Activated naive CD8-positive, alpha-beta T cell treated with anti-CD3 and anti-CD28 coated beads, Interleukin-2, amount 10 ng/mL, durations not matched to agents 7 days and 5 days (primary cell): Measurements from ENCODE around the gene MCM7. TPM values are rescaled to one million over a fixed set of nuclear protein-coding genes. Genes with fewer than 3 reads are reported as not detected.
"Not testable (repeated sequence)": the region's sequence is repeated elsewhere in the genome, so short reads cannot be mapped to it uniquely, and the experiment has no call there.

ENCODE experiments used
- ATAC-seq: fragments of 150-1000 bp; cut with Tn5 transposase; one replicate; pipeline ENCODE4 v1.10.0; 2021; ENCODE audit warnings: low read depth, moderate library complexity
- POLR2A ChIA-PET: fragments of 350-600 bp; sonication (Branson Sonifier 250); formaldehyde crosslinking; loops from one replicate; lab custom pipeline; 2021; ENCODE audit warnings: antibody characterized with exemption; lab: Charles Lee
- DNase-seq: peaks from one replicate; pipeline ENCODE4 v3.0.0; 2021
- H3K27ac Mint-ChIP-seq: one replicate; pipeline ENCODE4 v1.8.0; 2022; ENCODE audit warnings: mild to moderate bottlenecking, mixed read lengths
- H3K27me3 Mint-ChIP-seq: one replicate; pipeline ENCODE4 v1.8.0; 2022; ENCODE audit warnings: mild to moderate bottlenecking, moderate library complexity, mixed read lengths
- H3K36me3 Mint-ChIP-seq: one replicate; pipeline ENCODE4 v1.8.0; 2021; ENCODE audit warnings: mild to moderate bottlenecking, mixed read lengths
- H3K4me1 Mint-ChIP-seq: one replicate; pipeline ENCODE4 v1.8.0; 2021; ENCODE audit warnings: mixed read lengths
- H3K4me3 Mint-ChIP-seq: one replicate; pipeline ENCODE4 v1.8.0; 2022; ENCODE audit warnings: mild to moderate bottlenecking, moderate library complexity, mixed read lengths
- H3K9me3 Mint-ChIP-seq: one replicate; pipeline ENCODE4 v1.8.0; 2021; ENCODE audit warnings: mixed read lengths
- total RNA-seq, 2 experiments: library from RNA; stranded (reverse); gene quantifications; one replicate each; pipeline ENCODE4 v1.2.3, GENCODE V29; 2021

The MCM7 gene
- total RNA-seq, 2 experiments from 2014 or later, result 278 to 307 TPM

DNA sequence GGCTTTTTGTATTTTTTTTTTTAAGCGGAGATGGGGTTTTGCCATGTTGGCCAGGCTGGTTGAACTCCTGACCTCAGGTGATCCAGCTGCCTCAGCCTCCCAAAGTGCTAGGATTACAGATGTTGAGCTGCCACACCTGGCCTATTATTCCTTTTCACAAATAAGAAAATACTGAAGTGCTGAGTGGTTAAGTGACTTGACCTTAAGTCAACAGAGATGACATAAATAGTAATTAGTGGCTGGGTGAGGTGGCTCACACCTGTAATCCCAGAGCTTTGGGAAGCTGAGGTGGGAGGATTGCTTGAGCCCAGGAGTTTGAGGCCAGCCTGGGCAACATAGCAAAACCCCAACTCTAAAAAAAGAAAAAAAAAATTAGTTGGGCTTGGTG lies 29.0 kb upstream of the MCM7 start:
- not testable (repeated sequence) for H3K36me3 Mint-ChIP-seq, ATAC-seq, H3K27me3 Mint-ChIP-seq, H3K4me3 Mint-ChIP-seq, H3K9me3 Mint-ChIP-seq, DNase-seq, H3K27ac Mint-ChIP-seq
- POLR2A ChIA-PET, result interaction anchor here (0.6 to 1.1 kb wide), 3 partner anchors 30 to 134 kb away, joined by 3 read pairs; no protein-coding TSS in a partner anchor
- peaks cover 18% of the 10 kb centered on the region for H3K4me1 Mint-ChIP-seq

DNA sequence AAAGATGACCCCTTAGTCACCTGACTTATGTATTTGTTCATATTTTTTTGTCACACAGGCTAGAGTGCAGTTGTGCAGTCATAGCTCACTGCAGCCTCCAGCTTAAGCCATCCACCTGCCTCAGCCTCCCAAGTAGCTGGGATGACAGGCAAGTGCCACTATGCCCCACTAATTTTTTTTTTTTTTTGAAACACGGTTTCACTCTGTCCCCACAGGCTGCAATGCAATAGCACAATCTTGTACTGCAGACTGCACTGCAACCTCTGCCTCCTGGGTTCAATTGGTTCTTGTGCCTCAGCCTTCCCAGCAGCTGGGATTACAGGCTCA lies 27.4 kb upstream of the MCM7 start:
- no peaks in the 10 kb centered on the region for H3K27me3 Mint-ChIP-seq

DNA sequence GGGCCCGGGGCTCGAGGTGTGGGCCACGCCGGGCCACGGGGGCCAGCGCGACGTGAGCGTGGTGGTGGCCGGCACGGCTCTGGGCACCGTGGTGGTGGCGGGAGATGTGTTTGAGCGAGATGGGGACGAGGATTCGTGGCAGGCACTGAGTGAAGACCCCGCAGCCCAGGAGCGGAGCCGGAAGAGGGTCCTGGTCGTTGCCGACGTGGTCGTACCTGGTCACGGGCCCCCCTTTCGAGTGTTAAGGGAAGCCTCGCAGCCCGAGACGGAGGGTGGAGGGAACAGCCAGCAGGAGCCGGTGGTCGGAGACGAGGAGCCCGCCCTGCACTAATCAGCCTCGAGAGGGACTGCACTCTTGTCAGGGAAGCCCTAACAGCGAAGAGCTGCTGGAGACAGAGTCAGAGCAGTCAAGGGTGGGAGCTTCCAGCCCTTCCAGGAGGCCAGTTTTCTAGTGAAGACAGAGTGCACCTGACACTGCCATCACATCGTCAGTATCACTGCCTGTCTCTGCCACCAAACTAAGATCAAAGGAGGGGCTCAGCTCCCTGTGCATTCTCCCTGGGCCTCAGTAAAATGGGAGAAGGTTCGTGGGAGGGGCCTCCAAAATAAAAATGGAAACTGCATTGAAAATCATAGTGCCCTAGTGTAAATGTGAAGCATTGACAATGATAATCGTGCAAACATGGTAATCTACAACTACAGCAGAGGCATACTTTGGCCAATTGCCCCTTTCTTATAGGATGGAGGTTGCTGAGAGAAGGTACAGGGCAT lies 26.9 kb upstream of the MCM7 start:
- H3K27me3 Mint-ChIP-seq, result no peaks in the 10 kb centered on the region
- peak overlapping the region; percentile 100 for H3K4me3 Mint-ChIP-seq
- ATAC-seq (peak; percentile 17), DNase-seq (no peak)
- H3K36me3 Mint-ChIP-seq, result peaks cover 4% of the 10 kb centered on the region
- peaks cover 29% of the 10 kb centered on the region for H3K4me1 Mint-ChIP-seq
- H3K27ac Mint-ChIP-seq, result peak overlapping the region; percentile 100
- no peaks in the 10 kb centered on the region for H3K9me3 Mint-ChIP-seq
- POLR2A ChIA-PET, result interaction anchor here (0.6 to 5.4 kb wide), 14 partner anchors 8 to 301 kb away, joined by 3 to 89 read pairs (median 4); partner anchors contain the start of genes AP4M1, LAMTOR4, MCM7 and MEPCE

More for the DNA sequence above, 27.4 kb upstream of the MCM7 start:
- H3K4me1 Mint-ChIP-seq, result peaks cover 29% of the 10 kb centered on the region
- DNase-seq (no peak), ATAC-seq (no peak)
- peaks cover 4% of the 10 kb centered on the region for H3K36me3 Mint-ChIP-seq
- no peaks in the 10 kb centered on the region for H3K9me3 Mint-ChIP-seq
- peak overlapping the region; percentile 100 for H3K27ac Mint-ChIP-seq
- peak overlapping the region; percentile 100 for H3K4me3 Mint-ChIP-seq
- POLR2A ChIA-PET, result interaction anchor here (0.6 to 5.4 kb wide), 15 partner anchors 8 to 301 kb away, joined by 3 to 89 read pairs (median 4); partner anchors contain the start of genes AP4M1, LAMTOR4, MCM7 and MEPCE

DNA sequence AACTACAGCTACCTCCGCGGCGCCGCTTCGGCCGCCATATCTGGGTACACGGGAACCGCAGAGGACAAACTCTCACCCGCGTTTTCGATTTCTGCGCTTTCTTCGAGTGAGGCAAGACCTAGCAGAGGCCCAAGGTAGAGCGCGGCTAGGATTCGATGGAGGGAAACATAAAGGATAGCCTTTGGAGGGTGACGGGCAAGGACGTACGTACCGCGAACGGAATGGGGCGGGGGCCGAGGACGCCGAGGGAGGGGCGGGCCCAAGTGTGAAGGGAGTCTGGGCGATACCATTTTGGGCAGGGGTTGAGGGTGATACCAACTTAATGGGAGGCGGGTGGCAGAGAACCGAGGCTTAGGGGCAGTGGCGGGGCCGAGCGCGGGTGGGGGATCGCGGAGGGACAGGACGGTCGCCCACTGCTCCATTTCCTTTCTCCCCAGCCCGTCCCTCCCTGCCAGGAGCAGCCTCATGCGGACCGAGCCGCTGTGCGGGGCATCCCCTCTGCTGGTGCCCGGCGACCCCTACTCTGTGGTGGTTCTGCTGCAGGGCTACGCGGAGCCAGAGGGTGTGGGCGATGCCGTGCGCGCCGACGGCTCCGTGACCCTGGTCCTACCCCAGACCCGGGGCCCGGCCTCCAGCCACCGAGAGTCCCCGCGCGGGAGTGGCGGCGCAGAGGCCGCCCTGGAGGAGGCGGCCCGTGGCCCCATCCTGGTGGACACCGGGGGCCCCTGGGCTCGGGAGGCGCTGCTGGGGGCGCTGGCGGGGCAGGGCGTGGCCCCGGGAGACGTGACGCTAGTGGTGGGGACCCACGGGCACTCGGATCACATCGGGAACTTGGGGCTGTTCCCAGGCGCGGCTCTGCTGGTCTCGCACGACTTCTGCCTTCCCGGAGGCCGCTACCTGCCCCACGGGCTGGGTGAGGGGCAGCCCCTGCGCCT lies 26.0 kb upstream of the MCM7 start, which contains the start of gene MBLAC1:
MBLAC1 (plus strand) TSS at position 37 of the 935 bp plus-strand sequence; CDS start at position 466, 429 bp downstream.
- H3K9me3 Mint-ChIP-seq, result no peaks in the 10 kb centered on the region
- no peaks in the 10 kb centered on the region for H3K27me3 Mint-ChIP-seq
- peak within 1 kb of the TSS; percentile 100 for H3K4me3 Mint-ChIP-seq
- DNase-seq, result peak; percentile 87
- POLR2A ChIA-PET, result interaction anchor here (0.7 to 5.4 kb wide), 13 partner anchors 11 to 303 kb away, joined by 3 to 89 read pairs (median 4); partner anchors contain the start of genes AP4M1, LAMTOR4, MCM7 and MEPCE
- peak within 1 kb of the TSS; percentile 100 for H3K27ac Mint-ChIP-seq
- H3K36me3 Mint-ChIP-seq, result peaks cover 8% of the 10 kb centered on the region
- peaks cover 22% of the 10 kb centered on the region for H3K4me1 Mint-ChIP-seq
- peak; percentile 68 for ATAC-seq

DNA sequence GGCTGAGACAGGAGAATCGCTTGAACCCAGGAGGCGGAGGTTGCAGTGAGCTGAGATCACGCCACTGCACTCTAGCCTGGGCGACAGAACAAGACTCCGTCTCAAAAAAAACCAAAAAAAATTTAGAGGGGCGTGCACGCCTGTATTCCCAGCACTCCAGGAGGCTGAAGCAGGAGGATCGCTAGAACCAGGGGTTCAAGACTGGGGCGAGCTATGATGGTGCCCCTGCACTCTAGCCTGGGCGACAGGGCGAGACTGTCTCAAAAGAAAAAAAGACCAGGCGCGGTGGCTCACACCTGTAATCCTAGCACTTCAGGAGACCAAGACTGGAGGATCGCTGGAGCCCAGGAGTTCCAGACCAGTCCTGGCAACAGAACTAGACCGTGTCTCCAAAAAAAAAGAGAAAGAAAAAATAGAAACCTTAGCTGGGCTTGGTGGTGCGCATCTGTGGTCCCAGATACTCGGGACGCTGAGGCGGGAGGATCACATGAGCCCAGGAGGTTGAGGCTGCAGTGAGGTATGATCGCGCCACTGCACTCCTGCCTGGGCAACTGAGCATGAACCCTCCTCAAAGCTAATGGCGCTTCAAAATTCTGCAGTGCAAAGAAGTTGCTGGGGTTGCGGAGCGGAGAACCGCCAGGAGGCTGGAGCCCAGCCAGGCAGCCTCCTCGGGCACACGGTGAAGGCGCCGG lies 25.2 kb upstream of the MCM7 start:
- Mint-ChIP-seq H3K4me3 (peak overlapping the region; percentile 100), H3K27ac (peak overlapping the region; percentile 100), H3K4me1 (peaks cover 23% of the 10 kb centered on the region), H3K9me3 (no peaks in the 10 kb centered on the region), H3K36me3 (peaks cover 8% of the 10 kb centered on the region), H3K27me3 (no peaks in the 10 kb centered on the region)
- DNase-seq, result no peak
- peak; percentile 35 for ATAC-seq
- POLR2A ChIA-PET, result interaction anchor here (0.6 to 5.4 kb wide), 10 partner anchors 11 to 546 kb away, joined by 3 to 89 read pairs (median 4); partner anchors contain the start of genes AP4M1, LAMTOR4, MCM7 and MEPCE

DNA sequence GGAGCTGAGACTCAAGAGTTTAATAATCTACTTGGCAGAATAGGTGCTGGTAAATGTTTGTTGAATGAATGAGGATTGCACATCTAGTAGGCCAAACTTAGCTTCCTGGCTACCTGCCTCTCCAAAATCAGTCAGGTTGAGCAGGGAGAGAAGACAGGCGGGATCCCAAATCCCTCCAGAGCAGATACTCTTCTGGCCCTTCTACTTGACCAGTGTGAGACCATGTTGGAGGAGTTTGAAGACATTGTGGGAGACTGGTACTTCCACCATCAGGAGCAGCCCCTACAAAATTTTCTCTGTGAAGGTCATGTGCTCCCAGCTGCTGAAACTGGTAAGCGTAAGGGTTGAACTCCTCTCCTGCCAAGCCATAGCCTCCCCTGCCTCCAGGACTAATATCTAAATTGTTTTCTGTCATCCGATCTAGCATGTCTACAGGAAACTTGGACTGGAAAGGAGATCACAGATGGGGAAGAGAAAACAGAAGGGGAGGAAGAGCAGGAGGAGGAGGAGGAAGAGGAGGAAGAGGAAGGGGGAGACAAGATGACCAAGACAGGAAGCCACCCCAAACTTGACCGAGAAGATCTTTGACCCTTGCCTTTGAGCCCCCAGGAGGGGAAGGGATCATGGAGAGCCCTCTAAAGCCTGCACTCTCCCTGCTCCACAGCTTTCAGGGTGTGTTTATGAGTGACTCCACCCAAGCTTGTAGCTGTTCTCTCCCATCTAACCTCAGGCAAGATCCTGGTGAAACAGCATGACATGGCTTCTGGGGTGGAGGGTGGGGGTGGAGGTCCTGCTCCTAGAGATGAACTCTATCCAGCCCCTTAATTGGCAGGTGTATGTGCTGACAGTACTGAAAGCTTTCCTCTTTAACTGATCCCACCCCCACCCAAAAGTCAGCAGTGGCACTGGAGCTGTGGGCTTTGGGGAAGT lies 23.4 kb upstream of the MCM7 start:
- POLR2A ChIA-PET, result interaction anchor here (0.7 to 5.4 kb wide), 5 partner anchors 23 to 205 kb away, joined by 3 to 89 read pairs (median 5); partner anchors contain the start of genes AP4M1, MCM7 and TRIM4
- peak overlapping the region; percentile 71 for H3K27ac Mint-ChIP-seq
- H3K4me1 Mint-ChIP-seq, result peaks cover 26% of the 10 kb centered on the region
- peak overlapping the region; percentile 100 for H3K4me3 Mint-ChIP-seq
- no peak for DNase-seq
- no peak for ATAC-seq
- no peaks in the 10 kb centered on the region for H3K9me3 Mint-ChIP-seq
- peaks cover 8% of the 10 kb centered on the region for H3K36me3 Mint-ChIP-seq
- H3K27me3 Mint-ChIP-seq, result no peaks in the 10 kb centered on the region

DNA sequence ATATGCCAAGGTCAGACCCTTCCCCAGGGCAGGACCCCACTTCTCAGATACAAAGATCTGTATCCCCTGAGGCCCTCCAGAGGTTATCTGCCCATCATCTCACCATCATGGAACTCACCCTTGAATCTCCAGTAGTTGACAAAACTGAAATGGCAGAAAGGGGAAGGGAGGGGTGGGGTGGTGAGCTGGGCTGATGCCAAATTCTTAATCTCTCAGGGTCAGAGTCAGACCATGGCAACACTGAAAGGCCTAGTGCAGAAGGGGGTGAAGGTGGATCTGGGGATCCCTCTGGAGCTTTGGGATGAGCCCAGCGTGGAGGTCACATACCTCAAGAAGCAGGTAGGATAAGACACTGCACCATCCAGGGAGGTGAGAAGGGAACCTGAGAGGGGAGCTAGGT lies 21.4 kb upstream of the MCM7 start:
- Mint-ChIP-seq H3K36me3 (peaks cover 8% of the 10 kb centered on the region), H3K4me3 (no peak overlapping the region), H3K27ac (no peak overlapping the region), H3K4me1 (peaks cover 23% of the 10 kb centered on the region), H3K9me3 (no peaks in the 10 kb centered on the region), H3K27me3 (no peaks in the 10 kb centered on the region)
- POLR2A ChIA-PET, result interaction anchor here (0.7 to 1.4 kb wide), 2 partner anchors 21 to 25 kb away, joined by 5 to 6 read pairs; partner anchors contain the start of genes AP4M1 and MCM7
- no peak for DNase-seq
- ATAC-seq, result no peak

DNA sequence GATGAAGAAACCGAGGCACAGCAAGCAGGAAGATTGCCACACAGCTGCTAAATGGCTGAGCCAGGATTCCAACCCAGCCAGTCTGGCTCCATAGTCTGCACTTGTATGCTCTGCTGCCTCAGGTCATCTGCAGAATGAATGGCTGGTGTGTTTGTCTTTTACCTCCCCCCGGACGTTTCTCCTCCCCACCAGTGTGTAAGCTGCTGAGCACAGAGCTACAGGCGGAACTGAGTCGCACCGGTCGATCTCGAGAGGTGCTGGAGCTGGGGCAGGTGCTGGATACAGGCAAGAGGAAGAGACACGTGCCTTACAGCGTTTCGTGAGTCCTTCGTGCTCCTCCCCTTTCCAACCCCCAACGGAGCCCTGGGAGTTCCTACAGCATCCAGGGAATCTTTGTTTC lies 20.9 kb upstream of the MCM7 start:
- Mint-ChIP-seq H3K27me3 (no peaks in the 10 kb centered on the region), H3K9me3 (no peaks in the 10 kb centered on the region), H3K27ac (no peak overlapping the region), H3K4me1 (peaks cover 23% of the 10 kb centered on the region), H3K36me3 (peaks cover 8% of the 10 kb centered on the region), H3K4me3 (no peak overlapping the region)
- DNase-seq (no peak), ATAC-seq (no peak)
- POLR2A ChIA-PET, result interaction anchor here (1.4 kb wide), 1 partner anchor 21 kb away, joined by 6 read pairs; the partner anchor contains the start of genes AP4M1 and MCM7

DNA sequence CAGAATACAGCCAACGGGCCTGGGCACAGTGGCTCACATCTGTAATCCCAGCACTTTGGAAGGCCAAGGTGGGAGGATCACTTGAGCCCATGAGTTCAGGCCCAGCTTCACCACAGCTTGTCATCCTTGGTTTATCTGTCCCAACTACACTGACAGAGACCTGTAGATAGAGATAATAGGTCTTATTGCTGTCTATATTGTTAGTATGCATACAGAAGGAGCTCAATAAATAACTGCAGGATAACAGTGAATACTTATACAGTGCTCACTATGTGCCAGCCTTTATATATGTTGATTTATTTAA lies 19.5 kb upstream of the MCM7 start:
- no peaks in the 10 kb centered on the region for H3K27me3 Mint-ChIP-seq
- POLR2A ChIA-PET, result interaction anchor here (0.7 to 2.0 kb wide), 7 partner anchors 8 to 201 kb away, joined by 3 to 28 read pairs (median 3); partner anchors contain the start of genes AP4M1, COPS6, MCM7 and TRIM4
- H3K9me3 Mint-ChIP-seq, result no peaks in the 10 kb centered on the region
- no peak for ATAC-seq
- peak overlapping the region; percentile 88 for H3K27ac Mint-ChIP-seq
- H3K36me3 Mint-ChIP-seq, result peaks cover 13% of the 10 kb centered on the region
- DNase-seq, result no peak
- peaks cover 25% of the 10 kb centered on the region for H3K4me1 Mint-ChIP-seq
- H3K4me3 Mint-ChIP-seq, result peak overlapping the region; percentile 87

DNA sequence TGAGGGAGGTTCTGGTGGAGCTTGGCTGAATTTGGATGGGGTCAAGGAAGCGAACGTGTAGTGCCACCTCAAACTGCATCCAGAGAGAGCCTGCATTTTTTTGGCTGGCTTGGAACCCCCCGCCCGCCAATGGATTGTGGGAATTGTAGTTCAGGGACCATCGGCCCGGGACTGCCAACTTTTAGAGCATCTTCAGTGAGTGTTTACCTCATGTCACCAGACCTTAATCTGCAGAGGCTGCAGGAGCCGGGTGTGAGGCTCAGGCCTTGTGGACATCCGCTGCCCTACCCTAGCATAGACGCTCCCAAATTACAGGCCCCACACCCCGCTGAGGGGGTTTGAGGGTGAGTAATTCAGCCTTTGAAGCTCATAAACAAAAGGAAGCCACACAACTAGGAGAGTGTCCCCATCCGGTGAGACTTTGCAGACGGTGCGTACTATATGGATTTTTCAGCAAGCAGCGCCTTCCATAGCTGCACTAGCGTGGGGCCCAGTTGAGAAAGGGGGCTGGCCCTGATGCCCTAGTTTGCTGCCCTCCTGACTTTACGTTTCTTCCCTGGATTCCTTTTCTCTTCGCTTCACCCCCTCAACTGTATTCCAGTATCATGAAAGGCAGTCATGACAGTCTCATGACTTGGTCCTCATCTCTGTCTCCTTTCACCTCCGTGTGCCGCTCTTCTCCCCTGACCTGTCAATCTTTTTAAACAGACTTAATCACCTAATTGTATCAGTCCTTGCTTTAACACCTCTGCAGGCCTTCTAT lies 19.0 kb upstream of the MCM7 start:
- peak overlapping the region; percentile 87 for H3K4me3 Mint-ChIP-seq
- POLR2A ChIA-PET, result interaction anchor here (0.6 to 2.0 kb wide), 10 partner anchors 8 to 1098 kb away, joined by 3 to 28 read pairs (median 3); partner anchors contain the start of genes AP4M1, COPS6, MCM7 and TRIM4
- H3K9me3 Mint-ChIP-seq, result no peaks in the 10 kb centered on the region
- peak overlapping the region; percentile 88 for H3K27ac Mint-ChIP-seq
- ATAC-seq, result peak; percentile 69
- peaks cover 13% of the 10 kb centered on the region for H3K36me3 Mint-ChIP-seq
- DNase-seq, result peak; percentile 73
- H3K4me1 Mint-ChIP-seq, result peaks cover 24% of the 10 kb centered on the region
- no peaks in the 10 kb centered on the region for H3K27me3 Mint-ChIP-seq
